ENCODE results near the gene LAMA2. TPM values are rescaled to one million over a fixed set of nuclear protein-coding genes. Genes with fewer than 3 reads are reported as not detected.

LAMA2 gene
- total and polyA plus RNA-seq, 2 of the 8 experiments (the other 6 are each of a cell fraction or from before 2014, with no cell fraction given): 1.3 to 3.8 TPM

- TF ChIP-seq SP2 (IDR thresholded peaks at IDR 0.05; ENCODE audit: low read length) (no peak), CBX5 (IDR thresholded peaks at IDR 0.05; ENCODE audit: low read depth, low read length) (no peak), CHD2 (IDR thresholded peaks at IDR 0.05; ENCODE audit: low read length) (no peak)
These were observed 294.9 kb downstream of the LAMA2 start (continued) for GRCh38 chr6:129177801-129178200.
